ENCODE results near the gene RSRC1.

Gene RSRC1

DNA sequence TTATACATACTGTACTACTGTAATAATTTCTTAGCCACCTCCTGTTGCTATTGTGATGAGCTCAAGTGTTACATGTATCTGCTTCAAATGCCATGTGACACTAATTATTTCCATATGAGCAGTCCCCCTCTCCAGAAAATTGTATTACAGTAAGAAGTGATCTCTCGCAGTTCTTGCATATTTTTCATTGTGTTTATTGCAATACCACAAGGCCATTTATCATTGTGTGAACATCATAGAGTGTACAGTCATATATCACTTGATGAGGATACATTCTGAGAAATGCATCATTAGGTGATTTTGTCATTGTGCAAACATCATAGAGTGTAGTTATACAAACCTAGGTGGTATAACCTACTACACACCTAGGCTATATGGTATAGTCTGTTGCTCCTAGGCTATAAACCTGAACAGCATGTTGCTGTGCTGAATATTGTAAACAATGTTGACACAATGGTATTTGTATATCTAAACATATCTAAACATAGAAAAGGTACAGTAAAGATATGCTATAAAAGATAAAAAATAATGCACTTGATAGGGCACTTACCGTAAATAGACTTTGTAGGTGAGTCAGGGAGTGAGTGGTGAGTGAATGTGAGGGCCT lies 271.5 kb downstream of the RSRC1 start:
- H3K4me3 ChIP-seq (ENCODE audit: low read length), result no peak overlapping the region
- no peak overlapping the region for H3K27ac ChIP-seq (ENCODE audit: low read length)
- H3K4me1 ChIP-seq (ENCODE audit: low read length), result peaks cover 9% of the 10 kb centered on the region; the same call in 1 of the 2 replicates
- no peak overlapping the region for H3K9ac ChIP-seq (ENCODE audit: low read length)
- H3K79me2 ChIP-seq (ENCODE audit: low read length), result no peaks in the 10 kb centered on the region
- no peak overlapping the region for H3K4me2 ChIP-seq (ENCODE audit: low read length)
- H2AFZ ChIP-seq (ENCODE audit: low read depth, low read length), result no peak overlapping the region
- no peaks in the 10 kb centered on the region for H4K20me1 ChIP-seq (ENCODE audit: insufficient read depth, low read length)
- TF ChIP-seq EZH2phosphoT487 (IDR thresholded peaks at IDR 0.05; ENCODE audit: low read depth), result no peak
- TF ChIP-seq, protein P1, sequence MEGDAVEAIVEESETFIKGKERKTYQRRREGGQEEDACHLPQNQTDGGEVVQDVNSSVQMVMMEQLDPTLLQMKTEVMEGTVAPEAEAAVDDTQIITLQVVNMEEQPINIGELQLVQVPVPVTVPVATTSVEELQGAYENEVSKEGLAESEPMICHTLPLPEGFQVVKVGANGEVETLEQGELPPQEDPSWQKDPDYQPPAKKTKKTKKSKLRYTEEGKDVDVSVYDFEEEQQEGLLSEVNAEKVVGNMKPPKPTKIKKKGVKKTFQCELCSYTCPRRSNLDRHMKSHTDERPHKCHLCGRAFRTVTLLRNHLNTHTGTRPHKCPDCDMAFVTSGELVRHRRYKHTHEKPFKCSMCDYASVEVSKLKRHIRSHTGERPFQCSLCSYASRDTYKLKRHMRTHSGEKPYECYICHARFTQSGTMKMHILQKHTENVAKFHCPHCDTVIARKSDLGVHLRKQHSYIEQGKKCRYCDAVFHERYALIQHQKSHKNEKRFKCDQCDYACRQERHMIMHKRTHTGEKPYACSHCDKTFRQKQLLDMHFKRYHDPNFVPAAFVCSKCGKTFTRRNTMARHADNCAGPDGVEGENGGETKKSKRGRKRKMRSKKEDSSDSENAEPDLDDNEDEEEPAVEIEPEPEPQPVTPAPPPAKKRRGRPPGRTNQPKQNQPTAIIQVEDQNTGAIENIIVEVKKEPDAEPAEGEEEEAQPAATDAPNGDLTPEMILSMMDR (IDR thresholded peaks at IDR 0.05; ENCODE audit: low read depth, low read length), result no peak
- no peaks in the 10 kb centered on the region for H3K9me3 ChIP-seq (ENCODE audit: insufficient read depth, low read length)
- no peaks in the 10 kb centered on the region for H3K27me3 ChIP-seq (ENCODE audit: low read depth, low read length)
- no peaks in the 10 kb centered on the region for H3K36me3 ChIP-seq (replicated peaks; ENCODE audit: low read depth, low read length)

DNA sequence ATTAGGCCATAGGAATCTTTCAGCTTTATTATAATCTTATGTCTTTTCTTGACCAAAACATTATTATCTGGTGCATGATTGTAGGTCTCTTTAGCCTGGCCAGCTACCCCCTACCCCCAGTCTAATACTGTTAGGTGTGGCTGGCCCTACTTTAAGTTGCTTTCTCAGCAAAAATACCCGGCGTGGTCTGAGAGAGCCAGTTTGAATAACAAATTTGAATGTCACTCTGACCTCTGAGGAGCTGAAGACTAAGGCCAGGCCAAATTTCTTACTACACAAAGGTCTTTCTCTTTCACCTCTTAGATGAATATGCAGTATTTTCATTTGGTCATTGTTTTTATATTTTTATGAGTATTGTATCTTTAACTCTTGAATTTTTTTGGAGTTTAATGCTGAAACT lies 272.6 kb downstream of the RSRC1 start:
- no peak for TF ChIP-seq EZH2phosphoT487 (IDR thresholded peaks at IDR 0.05; ENCODE audit: low read depth)
- TF ChIP-seq, protein P1 (IDR thresholded peaks at IDR 0.05; ENCODE audit: low read depth, low read length), result no peak
- Histone ChIP-seq H3K27me3 (ENCODE audit: low read depth, low read length) (no peaks in the 10 kb centered on the region), H3K79me2 (ENCODE audit: low read length) (no peaks in the 10 kb centered on the region), H3K27ac (ENCODE audit: low read length) (no peak overlapping the region), H3K4me3 (ENCODE audit: low read length) (no peak overlapping the region), H3K9ac (ENCODE audit: low read length) (no peak overlapping the region), H3K4me1 (ENCODE audit: low read length) (peaks cover 9% of the 10 kb centered on the region; the same call in 1 of the 2 replicates), H3K4me2 (ENCODE audit: low read length) (no peak overlapping the region), H4K20me1 (ENCODE audit: insufficient read depth, low read length) (no peaks in the 10 kb centered on the region), H3K36me3 (replicated peaks; ENCODE audit: low read depth, low read length) (no peaks in the 10 kb centered on the region), H3K9me3 (ENCODE audit: insufficient read depth, low read length) (no peaks in the 10 kb centered on the region), H2AFZ (ENCODE audit: low read depth, low read length) (no peak overlapping the region)

DNA sequence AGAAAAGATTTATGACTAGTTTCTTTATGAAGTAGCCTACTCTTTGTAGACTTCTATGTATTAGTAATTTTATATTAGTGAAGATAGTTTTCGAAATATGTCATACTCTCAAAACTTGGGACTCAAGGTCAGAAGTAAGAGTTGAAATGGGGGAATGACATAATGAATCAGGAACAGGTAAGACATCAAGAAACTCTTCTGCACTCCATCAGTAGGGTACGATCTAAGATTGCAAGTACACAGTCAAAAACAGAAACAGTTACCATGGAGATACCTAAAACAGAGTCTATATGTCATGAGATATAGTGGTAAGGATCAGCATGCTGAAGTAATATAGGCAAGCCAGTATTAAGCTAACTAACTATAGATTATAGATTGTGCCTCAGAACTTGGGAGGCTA lies 274.1 kb downstream of the RSRC1 start:
- Histone ChIP-seq H3K4me2 (ENCODE audit: low read length) (no peak overlapping the region), H4K20me1 (ENCODE audit: insufficient read depth, low read length) (no peaks in the 10 kb centered on the region), H3K4me3 (ENCODE audit: low read length) (no peak overlapping the region), H3K27me3 (ENCODE audit: low read depth, low read length) (no peaks in the 10 kb centered on the region), H2AFZ (ENCODE audit: low read depth, low read length) (no peak overlapping the region), H3K79me2 (ENCODE audit: low read length) (no peaks in the 10 kb centered on the region), H3K4me1 (ENCODE audit: low read length) (peaks cover 9% of the 10 kb centered on the region; the same call in 1 of the 2 replicates), H3K9ac (ENCODE audit: low read length) (no peak overlapping the region), H3K36me3 (replicated peaks; ENCODE audit: low read depth, low read length) (no peaks in the 10 kb centered on the region), H3K27ac (ENCODE audit: low read length) (no peak overlapping the region), H3K9me3 (ENCODE audit: insufficient read depth, low read length) (no peaks in the 10 kb centered on the region)
- no peak for TF ChIP-seq EZH2phosphoT487 (IDR thresholded peaks at IDR 0.05; ENCODE audit: low read depth)
- TF ChIP-seq, protein P1 (IDR thresholded peaks at IDR 0.05; ENCODE audit: low read depth, low read length), result no peak

DNA sequence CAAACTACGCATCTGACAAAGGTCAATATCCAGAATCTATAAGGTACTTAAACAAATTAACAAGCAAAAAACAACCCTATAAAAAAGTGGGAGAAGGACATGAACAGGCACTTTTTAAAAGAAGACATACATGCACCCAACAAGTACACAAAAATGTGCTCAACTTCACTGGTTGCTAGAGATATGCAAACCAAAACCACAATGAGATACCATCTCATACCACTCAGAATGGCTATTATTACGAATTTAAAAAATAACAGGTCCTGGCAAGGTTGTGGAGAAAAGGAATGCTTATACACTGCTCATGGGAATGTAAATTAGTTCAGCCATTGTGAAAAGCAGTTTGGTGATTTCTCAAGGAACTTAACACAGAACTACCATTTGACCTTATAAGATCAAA lies 285.5 kb downstream of the RSRC1 start:
- H3K36me3 ChIP-seq (replicated peaks; ENCODE audit: low read depth, low read length), result no peaks in the 10 kb centered on the region
- no peaks in the 10 kb centered on the region for H3K4me1 ChIP-seq (ENCODE audit: low read length)
- TF ChIP-seq, protein P1 (IDR thresholded peaks at IDR 0.05; ENCODE audit: low read depth, low read length), result no peak
- no peak for TF ChIP-seq EZH2phosphoT487 (IDR thresholded peaks at IDR 0.05; ENCODE audit: low read depth)
- H3K9ac ChIP-seq (ENCODE audit: low read length), result no peak overlapping the region
- no peaks in the 10 kb centered on the region for H4K20me1 ChIP-seq (ENCODE audit: insufficient read depth, low read length)
- no peak overlapping the region for H3K4me3 ChIP-seq (ENCODE audit: low read length)
- H3K9me3 ChIP-seq (ENCODE audit: insufficient read depth, low read length), result 0 out of 2 replicates have a peak, but pooled peaks cover 6% of the 10 kb centered on the region
- H2AFZ ChIP-seq (ENCODE audit: low read depth, low read length), result no peak overlapping the region
- no peak overlapping the region for H3K4me2 ChIP-seq (ENCODE audit: low read length)
- no peaks in the 10 kb centered on the region for H3K27me3 ChIP-seq (ENCODE audit: low read depth, low read length)
- H3K27ac ChIP-seq (ENCODE audit: low read length), result no peak overlapping the region
- no peaks in the 10 kb centered on the region for H3K79me2 ChIP-seq (ENCODE audit: low read length)
